HG02610 (cell line): ENCODE data around the gene MAP2K7.
A peak's percentile ranks its signal among the peaks of the same experiment; 100 is the strongest.
"Not testable (repeated sequence)": the region's sequence is repeated elsewhere in the genome, so short reads cannot be mapped to it uniquely, and the experiment has no call there.

Experiments
- ATAC-seq: cut with Tn5 transposase; IDR thresholded peaks from one replicate; pipeline ENCODE4 v1.9.1; 2021; ENCODE audit warnings: mild to moderate bottlenecking, moderate library complexity; ENCODE audit not compliant: unreplicated experiment

MAP2K7 gene

DNA sequence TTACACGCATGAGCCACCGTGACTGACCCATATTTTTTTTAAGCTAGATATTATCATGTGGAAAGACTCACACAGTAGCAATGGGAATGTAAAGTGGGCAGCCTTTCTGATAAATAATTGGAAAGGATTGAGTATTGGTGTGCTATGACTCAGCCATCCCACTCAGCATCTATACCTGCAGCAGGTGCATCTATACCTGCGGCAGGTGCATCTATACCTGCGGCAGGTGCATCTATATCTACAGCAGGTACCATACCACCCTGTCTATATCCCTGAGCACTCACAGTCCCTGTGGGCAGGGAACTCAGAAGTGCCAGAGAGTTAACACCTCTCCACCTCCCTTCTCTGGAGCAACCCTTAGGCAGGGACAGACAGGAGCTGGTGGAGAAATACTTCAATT is 20.6 kb upstream of the MAP2K7 start:
- ATAC-seq: no peak

DNA sequence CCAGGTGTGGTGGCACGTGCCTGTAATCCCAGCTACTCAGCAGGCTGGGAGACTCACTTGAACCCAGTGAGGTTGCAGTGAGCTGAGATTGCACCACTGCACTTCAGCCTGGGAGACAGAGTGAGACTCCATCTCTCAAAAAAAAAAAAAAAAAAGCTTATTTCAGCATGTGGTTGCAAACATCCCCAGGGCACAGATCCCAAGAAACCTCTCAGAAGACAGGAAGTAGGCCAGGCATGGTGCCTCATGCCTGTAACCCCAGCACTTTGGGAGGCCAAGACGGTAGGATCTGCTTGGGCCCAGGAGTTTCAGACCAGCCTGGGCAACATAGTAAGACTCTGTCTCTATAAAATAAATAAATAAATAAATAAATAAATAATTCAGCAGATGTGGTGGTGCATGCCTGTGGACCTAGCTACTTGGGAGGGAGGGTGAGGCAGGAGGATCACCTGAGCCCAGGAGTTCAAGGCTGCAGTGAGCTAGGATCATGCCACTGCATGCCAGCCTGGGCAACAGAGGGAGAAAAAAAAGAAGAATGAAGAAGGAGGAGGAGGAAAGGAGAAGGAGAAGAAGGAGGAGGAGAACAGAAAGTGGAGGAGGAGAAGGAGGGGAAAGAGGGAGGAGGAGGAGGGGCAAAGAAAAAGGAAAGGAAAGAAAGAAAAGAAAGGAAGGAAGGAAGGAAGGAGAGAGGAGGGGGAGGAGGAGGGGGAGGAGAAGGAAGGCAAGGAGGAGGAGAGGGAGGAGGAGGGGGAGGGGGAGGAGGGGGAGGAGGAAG is 19.7 kb upstream of the MAP2K7 start:
- no peak for ATAC-seq

DNA sequence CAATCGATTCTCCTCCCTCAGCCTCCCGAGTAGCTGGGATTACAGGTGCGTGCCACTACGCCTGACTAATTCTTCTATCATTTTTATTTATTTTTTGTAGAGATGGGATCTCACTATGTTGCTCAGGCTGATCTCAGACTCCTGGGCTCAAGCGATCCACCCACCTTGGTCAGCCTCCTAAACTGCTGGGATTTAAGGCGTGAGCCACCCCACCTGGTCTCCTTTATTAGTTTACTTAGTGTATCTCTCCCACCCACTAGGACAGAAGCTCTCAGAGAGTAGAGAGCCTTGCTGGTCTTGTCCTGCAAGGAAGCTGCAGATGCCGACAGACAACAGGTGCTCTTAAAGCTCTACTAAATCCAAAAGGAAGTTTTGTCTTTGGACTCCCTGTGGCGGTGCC is 17.9 kb upstream of the MAP2K7 start:
- no peak for ATAC-seq

DNA sequence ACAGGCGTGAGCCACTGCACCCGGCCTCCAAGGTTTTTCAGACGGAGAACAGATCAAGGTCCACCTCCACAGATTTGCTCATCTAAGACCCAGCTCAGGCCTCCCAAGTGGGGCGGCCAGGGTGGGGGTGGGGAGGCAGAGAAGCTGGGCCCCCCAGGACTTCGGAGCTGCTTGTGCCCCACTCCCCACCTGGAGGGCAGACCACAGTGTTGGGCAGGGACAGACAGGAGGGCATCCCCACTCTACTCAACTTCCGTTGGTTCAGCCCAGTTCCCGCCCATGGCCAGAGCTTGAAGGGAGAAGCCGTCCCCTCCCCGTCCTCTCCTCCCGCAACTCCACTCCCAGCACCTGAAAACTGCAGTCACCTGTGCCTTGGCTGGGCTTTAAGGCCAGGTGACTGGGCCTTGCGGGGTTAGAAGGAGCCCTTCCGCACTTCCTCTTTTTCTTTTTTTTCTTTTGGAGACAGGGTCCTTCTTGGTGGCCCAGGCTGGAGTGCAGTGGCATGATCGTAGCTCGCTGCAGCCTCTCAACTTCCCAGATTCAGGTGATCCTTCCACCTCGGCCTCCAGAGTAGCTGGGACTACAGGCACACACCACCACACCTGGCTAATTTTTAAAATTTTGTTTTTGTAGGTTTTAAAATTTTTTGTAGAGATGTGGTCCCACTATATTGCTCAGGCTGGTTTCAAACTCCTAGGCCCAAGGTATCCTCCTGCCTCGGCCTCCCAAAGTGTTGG is 16.1 kb upstream of the MAP2K7 start:
- no peak for ATAC-seq

DNA sequence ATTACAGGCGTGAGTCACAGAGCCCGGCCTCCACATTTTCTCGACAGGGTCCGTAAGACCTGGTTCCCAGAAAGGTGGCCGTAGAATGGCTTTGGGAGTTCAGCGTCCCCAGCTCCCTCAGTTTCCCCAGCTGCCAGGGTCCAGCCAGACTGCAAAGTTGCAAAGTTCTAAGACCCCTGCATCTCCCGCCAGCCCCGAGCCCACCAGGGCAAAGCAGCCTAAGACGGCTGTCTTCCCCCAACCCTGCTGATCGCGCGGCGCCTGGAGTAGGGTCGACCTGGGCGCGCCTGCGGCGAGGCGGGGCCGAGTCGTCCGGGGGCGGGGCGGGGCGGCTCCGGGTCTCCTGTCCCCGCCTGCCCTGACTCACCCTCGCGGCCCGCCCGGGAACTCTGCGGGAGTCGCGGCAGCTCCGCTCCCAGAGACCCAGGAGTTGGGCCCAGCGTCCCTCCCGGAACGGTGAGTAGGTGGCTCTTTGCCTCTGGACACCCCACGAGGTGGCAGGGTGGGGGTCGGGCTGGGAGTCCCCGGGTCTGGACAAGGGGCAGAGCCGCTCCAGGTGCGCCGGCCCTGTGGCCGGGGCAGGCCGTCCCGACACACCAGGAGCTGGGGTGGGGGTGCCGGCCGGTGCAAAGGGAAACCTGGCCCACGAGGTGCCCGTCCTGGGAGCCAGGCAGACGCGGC is 15.4 kb upstream of the MAP2K7 start, which contains the start of gene LRRC8E:
Gene LRRC8E, plus strand, starts transcription at position 366 of the 681 bp plus-strand sequence. CDS start 7,094 bp downstream, outside the sequence.
- no peak for ATAC-seq

DNA sequence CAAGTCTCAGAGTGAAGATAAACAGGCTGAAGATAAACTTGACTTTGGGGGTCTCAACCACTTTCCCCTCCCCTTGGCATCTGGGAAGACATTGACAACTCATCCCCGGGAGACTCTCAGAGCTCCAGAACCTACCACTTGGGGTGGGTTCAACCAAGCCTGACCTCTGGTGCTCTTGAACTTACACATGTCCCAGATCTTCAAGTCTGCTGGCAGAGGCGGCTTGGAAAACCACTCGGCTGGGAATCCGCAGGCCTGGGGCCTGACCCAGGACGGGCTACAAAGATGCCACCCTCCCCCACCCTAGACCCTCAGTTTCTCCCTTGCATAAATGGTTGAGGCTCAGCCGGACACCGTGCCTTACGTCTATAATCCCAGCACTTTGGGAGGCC is 14.9 kb upstream of the MAP2K7 start:
- ATAC-seq: no peak

DNA sequence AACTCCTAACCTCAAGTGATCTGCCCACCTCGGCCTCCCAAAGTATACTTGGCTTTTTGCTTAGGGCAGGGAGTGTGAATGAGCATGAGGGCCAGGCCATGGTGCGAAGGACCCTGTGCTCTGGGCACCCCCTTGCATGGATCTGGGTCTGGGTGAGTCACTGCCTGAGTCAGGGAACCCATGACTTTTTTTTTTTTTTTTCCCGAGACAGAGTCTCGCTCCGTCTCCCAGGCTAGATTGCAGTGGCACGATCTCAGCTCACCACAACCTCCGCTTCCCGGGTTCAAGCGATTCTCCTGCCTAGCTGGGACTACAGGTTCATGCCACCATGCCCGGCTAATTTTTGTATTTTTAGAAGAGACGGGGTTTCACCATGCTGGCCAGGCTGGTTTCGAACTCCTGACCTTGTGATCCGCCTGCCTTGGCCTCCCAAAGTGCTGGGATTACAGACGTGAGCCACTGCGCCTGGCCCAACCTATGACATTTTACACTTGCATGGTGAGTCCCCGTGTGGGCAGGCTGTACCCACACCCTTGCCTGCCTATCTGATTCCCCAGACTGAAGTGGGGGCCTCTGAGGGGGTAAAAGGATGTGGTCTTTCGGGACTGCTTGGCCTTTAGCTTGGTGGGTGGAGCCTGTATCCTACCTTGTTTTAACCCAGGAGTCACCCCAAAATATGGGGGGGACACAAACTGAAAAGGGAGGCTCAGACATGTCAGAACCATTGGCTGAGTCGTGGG is 10.1 kb upstream of the MAP2K7 start:
- not testable (repeated sequence) for ATAC-seq

DNA sequence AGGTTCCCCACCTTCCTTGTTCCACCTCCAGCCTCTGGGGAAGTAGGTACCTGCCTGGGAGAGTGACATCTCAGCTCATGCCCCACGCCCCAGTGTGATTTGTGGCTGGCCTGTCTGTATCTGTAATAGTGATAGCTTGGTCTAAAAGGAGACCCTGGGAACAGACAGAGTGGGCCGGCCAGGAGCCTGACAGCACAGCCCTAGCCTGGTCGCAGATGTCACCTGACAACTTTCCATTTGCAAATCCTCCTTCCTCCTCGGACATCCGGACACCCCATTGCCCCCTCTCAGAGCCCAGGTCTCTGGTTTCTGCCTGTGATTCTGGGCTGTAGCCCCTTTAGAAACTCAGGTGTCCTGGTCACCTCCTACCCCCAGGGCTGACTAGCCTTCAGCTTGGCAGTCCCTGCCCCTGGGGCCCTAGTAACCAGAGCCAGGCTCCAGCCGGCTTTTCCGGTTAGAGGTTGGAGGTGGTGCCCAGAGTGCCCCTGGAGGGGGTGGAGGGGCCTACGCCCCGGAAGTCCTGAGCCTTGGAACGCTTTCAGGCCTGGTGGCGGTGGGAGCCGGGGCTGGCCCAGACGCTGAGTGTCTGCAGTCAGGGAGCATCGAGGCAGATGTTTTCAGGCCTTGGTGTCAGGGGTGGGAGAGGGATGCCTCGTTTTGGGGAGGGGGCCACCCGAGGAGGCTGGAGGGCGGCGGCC is 8.9 kb upstream of the MAP2K7 start:
- ATAC-seq: no peak

DNA sequence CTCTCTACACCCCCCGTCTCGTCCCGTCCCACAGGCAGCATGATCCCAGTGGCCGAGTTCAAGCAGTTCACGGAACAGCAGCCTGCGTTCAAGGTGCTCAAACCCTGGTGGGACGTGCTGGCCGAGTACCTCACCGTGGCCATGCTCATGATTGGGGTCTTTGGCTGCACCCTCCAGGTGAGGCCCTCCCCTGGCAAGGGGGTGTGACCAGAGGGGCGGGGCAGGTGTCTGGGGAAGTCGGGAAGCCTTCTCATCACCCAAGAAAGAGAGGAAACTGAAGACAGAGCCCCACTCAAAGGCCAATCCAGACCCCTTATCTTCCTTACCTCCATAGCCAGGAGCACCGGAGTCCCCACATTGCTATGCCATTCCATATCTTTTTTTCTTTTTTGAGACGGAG is 8.1 kb upstream of the MAP2K7 start:
- ATAC-seq: no peak

DNA sequence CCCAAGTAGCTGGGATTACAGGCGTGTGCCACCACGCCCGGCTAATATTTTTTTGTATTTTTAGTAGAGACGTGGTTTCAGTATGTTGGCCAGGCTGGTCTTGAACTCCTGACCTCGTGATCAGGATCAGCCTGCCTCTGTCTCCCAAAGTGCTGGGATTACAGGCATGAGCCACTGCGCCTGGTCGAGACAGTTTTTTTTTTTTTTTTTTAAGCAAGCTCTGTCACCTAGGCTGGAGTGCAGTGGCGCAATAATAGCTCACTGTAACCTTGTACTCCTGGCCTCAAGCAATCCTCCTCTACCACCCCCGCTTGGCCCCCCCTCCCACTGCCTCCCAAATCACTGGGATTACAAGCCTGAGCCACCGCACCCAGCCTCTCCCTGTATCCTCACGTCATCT is 6.4 kb upstream of the MAP2K7 start:
- ATAC-seq: no peak

DNA sequence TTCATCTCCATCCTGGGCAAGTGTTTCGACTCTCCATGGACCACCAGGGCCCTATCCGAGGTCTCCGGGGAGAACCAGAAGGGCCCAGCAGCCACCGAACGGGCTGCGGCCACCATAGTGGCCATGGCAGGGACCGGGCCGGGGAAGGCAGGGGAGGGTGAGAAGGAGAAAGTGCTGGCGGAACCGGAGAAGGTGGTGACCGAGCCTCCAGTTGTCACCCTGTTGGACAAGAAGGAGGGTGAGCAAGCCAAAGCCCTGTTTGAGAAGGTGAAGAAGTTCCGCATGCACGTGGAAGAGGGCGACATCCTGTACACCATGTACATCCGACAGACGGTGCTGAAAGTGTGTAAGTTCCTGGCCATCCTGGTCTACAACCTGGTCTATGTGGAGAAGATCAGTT is 4.7 kb upstream of the MAP2K7 start:
- ATAC-seq: no peak

DNA sequence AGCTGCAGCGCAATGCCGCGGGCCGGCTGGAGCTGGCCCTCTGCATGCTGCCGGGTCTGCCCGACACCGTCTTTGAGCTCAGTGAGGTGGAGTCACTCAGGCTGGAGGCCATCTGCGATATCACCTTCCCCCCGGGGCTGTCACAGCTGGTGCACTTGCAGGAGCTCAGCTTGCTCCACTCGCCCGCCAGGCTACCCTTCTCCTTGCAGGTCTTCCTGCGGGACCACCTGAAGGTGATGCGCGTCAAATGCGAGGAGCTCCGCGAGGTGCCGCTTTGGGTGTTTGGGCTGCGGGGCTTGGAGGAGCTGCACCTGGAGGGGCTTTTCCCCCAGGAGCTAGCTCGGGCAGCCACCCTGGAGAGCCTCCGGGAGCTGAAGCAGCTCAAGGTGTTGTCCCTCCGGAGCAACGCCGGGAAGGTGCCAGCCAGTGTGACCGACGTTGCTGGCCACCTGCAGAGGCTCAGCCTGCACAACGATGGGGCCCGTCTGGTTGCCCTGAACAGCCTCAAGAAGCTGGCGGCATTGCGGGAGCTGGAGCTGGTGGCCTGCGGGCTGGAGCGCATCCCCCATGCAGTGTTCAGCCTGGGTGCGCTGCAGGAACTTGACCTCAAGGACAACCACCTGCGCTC is 3.8 kb upstream of the MAP2K7 start:
- no peak for ATAC-seq

DNA sequence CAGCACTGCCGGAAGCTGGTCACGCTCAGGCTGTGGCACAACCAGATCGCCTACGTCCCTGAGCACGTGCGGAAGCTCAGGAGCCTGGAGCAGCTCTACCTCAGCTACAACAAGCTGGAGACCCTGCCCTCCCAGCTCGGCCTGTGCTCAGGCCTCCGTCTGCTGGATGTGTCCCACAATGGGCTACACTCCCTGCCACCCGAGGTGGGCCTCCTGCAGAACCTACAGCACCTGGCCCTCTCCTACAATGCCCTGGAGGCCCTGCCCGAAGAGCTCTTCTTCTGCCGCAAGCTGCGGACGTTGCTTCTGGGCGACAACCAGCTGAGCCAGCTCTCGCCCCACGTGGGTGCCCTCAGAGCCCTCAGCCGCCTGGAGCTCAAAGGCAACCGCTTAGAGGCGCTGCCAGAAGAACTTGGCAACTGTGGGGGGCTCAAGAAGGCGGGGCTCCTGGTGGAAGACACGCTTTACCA is 3.2 kb upstream of the MAP2K7 start:
- ATAC-seq: no peak

DNA sequence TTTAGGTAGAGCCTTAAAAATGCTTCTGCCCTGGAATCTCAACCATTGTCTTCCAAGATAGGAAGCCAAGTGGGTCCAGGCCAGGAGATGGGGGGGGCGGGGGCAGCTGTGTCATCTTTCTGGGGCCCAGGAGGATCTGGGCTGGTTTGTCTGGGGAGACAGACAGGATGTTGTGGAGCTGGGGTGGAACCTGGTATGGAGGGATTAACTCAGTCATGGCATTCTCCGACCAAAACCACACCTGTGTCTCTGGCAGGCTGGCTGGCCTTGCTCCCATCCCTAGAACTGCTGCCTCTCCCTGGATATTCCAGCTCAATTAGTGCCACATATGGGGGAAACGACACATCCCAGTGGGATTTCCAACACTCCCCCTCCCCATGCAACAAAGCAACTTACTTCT is 2.7 kb upstream of the MAP2K7 start:
- no peak for ATAC-seq

DNA sequence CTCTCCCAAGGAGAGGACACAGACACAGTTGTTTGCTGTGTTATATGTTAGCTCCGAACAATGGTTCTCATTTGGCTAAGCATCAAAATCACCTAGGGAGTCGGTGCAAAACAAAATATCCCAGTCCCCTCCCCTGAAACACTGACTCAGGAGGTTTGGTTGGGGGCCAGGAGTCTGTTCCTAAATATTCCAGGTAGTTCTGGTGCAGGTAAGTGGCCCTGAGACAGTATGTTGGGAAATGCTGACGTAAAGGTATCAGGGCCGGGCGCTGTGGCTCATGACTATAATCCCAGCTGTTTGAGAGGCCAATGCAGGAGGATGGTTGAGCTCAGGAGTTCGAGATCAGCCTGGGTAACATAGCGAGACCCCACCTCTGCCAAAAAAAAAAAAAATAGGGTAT is 2.3 kb upstream of the MAP2K7 start:
- no peak for ATAC-seq

DNA sequence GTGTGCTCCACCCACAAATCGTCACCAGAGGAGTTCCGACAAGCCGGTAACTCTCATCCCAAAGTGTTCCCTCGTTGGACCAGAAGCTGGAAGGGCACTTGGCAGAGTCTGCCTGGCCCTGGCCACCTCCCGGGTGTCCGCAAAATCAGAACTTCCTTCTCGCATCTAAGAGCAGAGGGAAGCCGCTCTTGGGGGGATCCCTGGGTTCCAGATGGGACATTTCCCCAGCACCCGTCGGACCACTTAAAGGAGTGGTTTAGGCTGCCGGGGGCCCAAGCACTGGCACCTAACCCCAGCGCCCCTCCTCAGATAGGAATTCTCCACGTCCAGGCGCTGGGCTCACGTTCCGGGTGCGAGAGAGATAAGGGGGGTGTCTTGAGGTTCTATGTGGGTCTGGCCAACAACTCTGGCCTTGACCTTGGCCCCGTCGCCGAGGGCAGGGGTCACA is 857 bp upstream of the MAP2K7 start:
- ATAC-seq: no peak

DNA sequence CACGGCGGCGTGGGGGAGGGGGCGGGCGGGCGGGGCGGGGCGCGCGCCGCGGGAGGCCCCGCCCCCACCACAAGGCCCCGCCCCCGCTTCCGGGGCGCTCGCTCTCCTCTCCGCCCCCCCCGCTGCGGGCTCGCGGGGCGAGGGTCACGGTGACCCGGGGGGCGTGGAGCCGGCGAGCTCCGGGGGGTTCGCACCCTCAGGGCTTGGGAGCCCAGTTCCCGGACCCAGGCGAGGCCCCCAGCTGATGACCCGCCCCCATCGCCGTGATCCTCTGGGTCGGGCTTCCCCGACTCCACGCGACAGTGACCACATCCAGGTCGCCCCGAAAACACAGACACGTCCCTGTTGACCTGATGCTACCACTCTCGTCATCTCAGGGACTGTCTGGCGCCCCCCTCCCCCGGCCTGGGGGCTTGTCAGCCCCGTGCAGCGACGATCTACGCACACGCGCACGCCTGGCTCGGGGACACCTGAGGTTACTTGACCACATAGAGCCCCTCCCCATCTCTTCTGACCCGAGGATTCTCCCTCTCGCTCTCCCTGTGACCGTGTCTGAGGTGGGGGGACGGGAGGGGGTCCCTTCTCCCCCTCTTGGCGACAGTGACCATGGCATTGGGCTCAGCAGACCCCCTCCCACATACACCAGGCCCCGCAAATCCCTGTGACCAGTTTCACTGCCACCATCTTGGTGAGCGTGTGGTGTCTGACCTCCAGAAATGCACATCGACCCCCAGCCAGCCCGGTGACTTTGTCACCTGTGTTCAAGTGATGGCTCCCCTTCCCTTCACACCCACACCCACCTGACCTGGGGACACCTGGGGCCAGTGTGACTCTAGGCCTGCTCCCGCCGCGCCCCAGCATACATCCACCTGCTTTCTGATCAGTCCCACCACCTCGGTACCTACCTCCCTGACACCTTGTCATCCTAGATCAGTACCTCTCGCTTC is 670 bp downstream of the MAP2K7 start:
- ATAC-seq: peak; percentile 21

DNA sequence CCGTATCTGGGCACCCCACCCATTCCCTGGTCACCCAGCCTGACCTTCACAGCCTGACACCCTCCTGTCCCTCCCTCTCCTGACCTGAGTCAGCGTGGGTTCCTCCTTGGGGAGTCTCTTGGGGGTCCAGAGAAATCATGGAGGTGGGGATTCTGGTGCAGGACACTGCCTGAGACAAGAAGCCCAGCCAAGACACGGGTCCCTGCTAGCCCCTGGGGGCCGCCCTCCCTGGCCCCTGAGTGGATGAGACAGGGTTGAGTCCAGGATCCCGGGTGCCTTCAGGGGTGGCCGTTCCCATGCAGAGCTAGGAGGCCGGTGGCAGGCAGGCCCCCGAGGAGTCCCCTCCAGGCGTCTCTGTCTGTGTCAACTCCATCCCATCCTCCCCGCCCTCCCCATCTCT is 1.6 kb downstream of the MAP2K7 start:
- ATAC-seq: no peak

DNA sequence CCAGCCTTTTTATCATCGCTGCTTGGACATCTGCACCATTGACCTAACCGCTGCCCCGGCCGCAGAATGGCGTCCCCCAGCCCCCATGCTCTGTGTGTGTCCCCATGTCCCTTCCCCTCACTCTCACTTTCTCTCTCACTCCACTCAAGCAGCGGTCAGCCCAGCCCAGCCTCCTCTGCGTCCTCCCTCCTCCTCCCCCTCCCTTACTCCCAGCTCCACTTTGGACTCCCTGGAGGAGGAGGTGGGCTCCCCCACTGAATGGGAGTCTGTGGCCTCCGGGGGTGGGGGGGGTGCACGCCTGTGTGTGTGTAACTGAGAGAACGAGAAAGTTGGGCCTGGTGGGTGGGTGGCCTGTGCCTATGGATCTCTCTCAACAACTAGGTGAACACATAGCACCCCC is 2.2 kb downstream of the MAP2K7 start:
- ATAC-seq: no peak
